ENCODE results near the gene ZNF543. TPM values are rescaled to one million over a fixed set of nuclear protein-coding genes. Genes with fewer than 3 reads are reported as not detected.

The ZNF543 gene
- total and polyA plus RNA-seq, 7 donors: 1.0 to 6.8 (median 6.7) TPM

DNA sequence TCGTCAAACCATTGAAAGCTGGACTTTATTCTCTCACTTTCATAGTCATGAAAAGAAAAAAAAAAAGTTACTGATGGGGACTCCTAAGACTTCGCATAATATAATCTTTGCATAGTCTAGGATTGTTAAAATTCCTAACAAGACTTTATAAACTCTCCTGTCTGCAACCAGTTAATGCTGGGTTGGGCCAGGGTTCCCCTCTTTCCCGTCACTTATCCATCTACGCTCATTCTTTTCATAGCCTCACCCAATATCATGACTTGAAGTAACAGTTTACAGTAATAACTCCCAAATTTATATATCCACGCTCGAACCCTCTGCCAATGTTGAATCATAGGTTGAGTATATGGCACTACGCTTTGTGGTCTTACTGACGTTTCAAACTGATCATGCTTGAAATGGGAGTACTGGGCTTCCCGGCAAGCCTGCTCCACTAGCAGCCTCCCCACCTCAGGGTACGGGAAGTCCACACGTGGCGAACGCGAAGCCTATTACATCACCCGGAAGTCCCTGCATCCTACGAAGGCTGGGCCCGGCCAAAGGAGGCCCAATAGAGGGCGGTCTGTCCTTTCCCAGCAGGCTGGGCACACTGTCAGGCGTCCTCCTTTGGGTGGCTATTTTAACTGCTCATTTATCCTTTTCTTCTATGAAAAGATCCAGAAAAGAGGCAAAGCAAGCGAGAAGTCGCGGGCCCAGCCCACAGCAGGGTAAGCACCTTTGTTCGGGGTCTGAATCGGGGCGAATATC is 40.7 kb upstream of the ZNF543 start:
- H3K4me1 ChIP-seq: peaks cover 36% of the 10 kb centered on the region
- no peaks in the 10 kb centered on the region for H3K9me3 ChIP-seq
- peak overlapping the region; percentile 86 for H3K4me3 ChIP-seq
- H3K27me3 ChIP-seq (ENCODE audit: insufficient read depth in 3 of 3, low read length in 2 of 3): no peaks in the 10 kb centered on the region
- TF ChIP-seq, protein P1, sequence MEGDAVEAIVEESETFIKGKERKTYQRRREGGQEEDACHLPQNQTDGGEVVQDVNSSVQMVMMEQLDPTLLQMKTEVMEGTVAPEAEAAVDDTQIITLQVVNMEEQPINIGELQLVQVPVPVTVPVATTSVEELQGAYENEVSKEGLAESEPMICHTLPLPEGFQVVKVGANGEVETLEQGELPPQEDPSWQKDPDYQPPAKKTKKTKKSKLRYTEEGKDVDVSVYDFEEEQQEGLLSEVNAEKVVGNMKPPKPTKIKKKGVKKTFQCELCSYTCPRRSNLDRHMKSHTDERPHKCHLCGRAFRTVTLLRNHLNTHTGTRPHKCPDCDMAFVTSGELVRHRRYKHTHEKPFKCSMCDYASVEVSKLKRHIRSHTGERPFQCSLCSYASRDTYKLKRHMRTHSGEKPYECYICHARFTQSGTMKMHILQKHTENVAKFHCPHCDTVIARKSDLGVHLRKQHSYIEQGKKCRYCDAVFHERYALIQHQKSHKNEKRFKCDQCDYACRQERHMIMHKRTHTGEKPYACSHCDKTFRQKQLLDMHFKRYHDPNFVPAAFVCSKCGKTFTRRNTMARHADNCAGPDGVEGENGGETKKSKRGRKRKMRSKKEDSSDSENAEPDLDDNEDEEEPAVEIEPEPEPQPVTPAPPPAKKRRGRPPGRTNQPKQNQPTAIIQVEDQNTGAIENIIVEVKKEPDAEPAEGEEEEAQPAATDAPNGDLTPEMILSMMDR (IDR thresholded peaks at IDR 0.05): peak; percentile 19
- peaks cover 3 to 36% of the 10 kb centered on the region in 2 donors for H3K36me3 ChIP-seq (ENCODE audit: insufficient read depth in 1 of 2, low read depth in 1 of 2)
- H3K27ac ChIP-seq: peak overlapping the region; percentile 99
- WGBS, 3 donors: 4 to 6% (median 5%) methylated on average over 25 of the region's 25 CpGs
- ATAC-seq (peak; percentile 93 to 95 (median 94)), DNase-seq (peak; percentile 92 to 94)
- intact Hi-C loops (cut with DNase I): loop anchor here (1.0 to 5.0 kb wide), 5 partner anchors 37 to 84 kb away; partner anchors contain the start of genes ZNF805 (in 2 of the 2), TRAPPC2B (in 1 of the 2), ZNF543 (in 1 of the 2) and ZNF547 (in 1 of the 2)

DNA sequence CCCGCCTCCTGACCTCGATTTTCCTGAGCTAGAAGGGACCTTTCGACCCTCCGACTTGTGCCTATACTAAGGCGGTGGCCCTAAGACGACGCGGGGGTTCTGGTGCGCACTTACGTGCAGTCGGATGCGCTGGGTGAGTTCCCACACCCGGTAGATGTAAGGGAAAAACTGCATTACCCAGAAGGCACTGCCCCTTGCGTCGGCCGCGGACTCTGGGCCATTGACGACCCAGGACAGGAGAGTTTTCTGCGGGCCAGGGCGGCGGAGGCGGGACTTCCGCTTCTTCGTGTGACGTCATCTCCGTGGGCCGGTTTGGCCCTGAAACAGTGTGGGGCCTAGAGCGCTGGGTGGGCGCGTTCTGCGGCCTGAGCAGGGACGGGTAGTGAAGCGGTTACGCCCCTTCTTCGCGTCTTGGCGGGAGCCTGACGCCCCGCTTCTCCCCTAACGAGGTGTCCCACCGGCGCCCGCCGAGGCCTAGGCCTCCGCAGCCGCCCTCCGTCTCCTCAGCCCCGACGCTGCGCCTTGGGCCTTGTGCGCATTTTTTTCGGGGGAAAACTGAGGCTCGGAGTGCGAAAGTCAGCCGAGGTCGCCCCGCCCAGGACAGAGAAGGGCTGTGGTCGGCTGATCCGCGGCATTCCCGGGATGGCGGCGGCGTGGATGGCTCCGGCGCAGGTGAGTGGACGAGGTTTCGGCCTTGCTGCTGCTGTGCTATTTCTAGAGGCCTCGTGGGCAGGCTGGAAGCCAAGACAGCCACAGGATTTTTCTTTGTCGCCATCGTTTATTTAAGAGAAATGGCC is 39.9 kb upstream of the ZNF543 start, which contains the start of gene ZNF460:
Gene ZNF460, plus strand, starts transcription at position 321 of the 797 bp plus-strand sequence. Its CDS starts 322 bp downstream, at position 643.
- TF ChIP-seq, protein P1 (IDR thresholded peaks at IDR 0.05): no peak
- peak within 1 kb of the TSS; percentile 99 for H3K27ac ChIP-seq
- peak within 1 kb of the TSS; percentile 86 for H3K4me3 ChIP-seq
- ATAC-seq (peak; percentile 92 to 95 (median 94)), DNase-seq (peak; percentile 97 to 99)
- WGBS, 3 donors: 0 to 1% (median 0%) methylated on average over 62 to 71 of the region's 71 CpGs
- no peaks in the 10 kb centered on the region for H3K27me3 ChIP-seq (ENCODE audit: insufficient read depth in 3 of 3, low read length in 2 of 3)
- no peaks in the 10 kb centered on the region for H3K9me3 ChIP-seq
- intact Hi-C loops (cut with DNase I): loop anchor here (1.0 to 5.0 kb wide), 4 partner anchors 37 to 83 kb away; partner anchors contain the start of genes TRAPPC2B (in 1 of the 2), ZNF543 (in 1 of the 2), ZNF547 (in 1 of the 2) and ZNF805 (in 1 of the 2)
- H3K4me1 ChIP-seq: peaks cover 36% of the 10 kb centered on the region
- peaks cover 5 to 38% of the 10 kb centered on the region in 2 donors for H3K36me3 ChIP-seq (ENCODE audit: insufficient read depth in 1 of 2, low read depth in 1 of 2)

DNA sequence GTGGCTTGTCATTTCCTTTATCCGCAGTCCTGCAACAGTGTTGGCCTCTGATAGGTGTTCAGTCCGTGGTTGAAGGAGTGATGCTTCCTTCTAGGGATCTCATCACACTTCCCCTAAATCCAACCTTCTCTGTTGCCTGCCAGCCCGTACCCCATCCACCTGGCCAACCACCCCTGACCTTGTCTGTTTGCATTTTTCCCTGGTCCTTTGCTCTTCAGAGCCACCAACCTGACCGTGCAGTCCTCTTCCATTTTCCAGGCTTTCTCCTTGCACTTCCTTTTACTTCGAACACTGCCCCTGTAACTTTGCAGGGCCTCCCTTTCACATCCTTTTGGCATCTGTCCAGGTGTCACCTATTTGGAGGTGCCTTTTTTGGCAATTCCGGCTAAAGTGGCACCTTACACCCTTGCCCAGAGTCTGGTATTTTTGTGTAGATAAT is 39.3 kb upstream of the ZNF543 start:
- TF ChIP-seq, protein P1 (IDR thresholded peaks at IDR 0.05): no peak
- H3K27ac ChIP-seq: peak overlapping the region; percentile 99
- peaks cover 36% of the 10 kb centered on the region for H3K4me1 ChIP-seq
- H3K4me3 ChIP-seq: peak overlapping the region; percentile 86
- no peaks in the 10 kb centered on the region for H3K9me3 ChIP-seq
- H3K27me3 ChIP-seq (ENCODE audit: insufficient read depth in 3 of 3, low read length in 2 of 3): no peaks in the 10 kb centered on the region
- intact Hi-C loops (cut with DNase I): loop anchor here (1.0 to 5.0 kb wide), 4 partner anchors 36 to 82 kb away; partner anchors contain the start of genes TRAPPC2B (in 1 of the 2), ZNF543 (in 1 of the 2), ZNF547 (in 1 of the 2) and ZNF805 (in 1 of the 2)
- ATAC-seq (peak in 1 of 4 donors; percentile 1), DNase-seq (no peak)
- WGBS, 3 donors: 3 to 5% (median 3%) methylated on average over 6 of the region's 6 CpGs
- peaks cover 8 to 38% of the 10 kb centered on the region in 2 donors for H3K36me3 ChIP-seq (ENCODE audit: insufficient read depth in 1 of 2, low read depth in 1 of 2)

DNA sequence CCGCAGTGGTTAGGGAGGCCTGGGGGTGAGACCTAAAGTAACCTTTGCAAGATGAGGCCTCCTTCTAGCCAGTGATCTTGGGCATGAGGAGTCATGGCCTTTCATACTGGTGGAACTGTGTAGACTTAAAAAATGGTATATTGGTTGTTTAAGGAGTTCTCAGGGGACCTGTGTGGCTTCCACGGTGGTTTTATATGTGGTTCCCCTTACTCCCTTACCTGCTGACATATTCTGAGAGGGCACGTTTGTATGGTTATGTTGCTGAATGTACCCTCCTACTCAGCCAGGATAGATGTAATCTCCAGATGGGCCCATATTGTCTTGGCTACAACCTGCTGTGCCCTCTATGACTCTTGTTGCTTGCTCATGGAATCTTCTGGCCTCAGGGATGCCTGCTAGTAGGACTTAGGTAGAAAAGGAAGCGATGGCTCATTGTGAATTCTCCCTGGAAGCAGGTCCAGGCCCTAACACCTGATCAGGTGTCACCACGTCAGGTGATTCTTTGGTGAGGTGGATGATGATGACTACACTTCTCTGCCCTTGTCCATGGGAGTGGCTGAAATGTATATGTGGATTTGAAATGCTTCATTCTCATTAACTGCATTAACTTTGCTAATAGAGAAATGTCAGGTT is 38.1 kb upstream of the ZNF543 start:
- DNase-seq: no peak
- intact Hi-C loops (cut with DNase I): loop anchor here in 1 of 2 donors (5.0 kb wide), 1 partner anchor 35 kb away; no protein-coding TSS in a partner anchor
- Histone ChIP-seq H3K27ac (peak overlapping the region; percentile 99), H3K4me1 (peaks cover 36% of the 10 kb centered on the region), H3K9me3 (no peaks in the 10 kb centered on the region), H3K4me3 (peak overlapping the region; percentile 86), H3K36me3 (ENCODE audit: insufficient read depth in 1 of 2, low read depth in 1 of 2) (peaks cover 11 to 42% of the 10 kb centered on the region in 2 donors), H3K27me3 (ENCODE audit: insufficient read depth in 3 of 3, low read length in 2 of 3) (no peaks in the 10 kb centered on the region)
- ATAC-seq: no peak
- 68 to 74% (median 74%) methylated on average over 5 of the region's 5 CpGs for WGBS, 3 donors
- TF ChIP-seq, protein P1 (IDR thresholded peaks at IDR 0.05): no peak

Data from psoas muscle (tissue), 8 donors.